GM23248 (cell line): ENCODE data around the gene NAGS.

ENCODE experiments used
- EZH2 ChIP-seq: fragments of 200-600 bp; sonication (generic); IDR thresholded peaks from 2 replicates; pipeline ENCODE4 v1.6.1; 2018; ENCODE audit warnings: antibody characterized with exemption, mild to moderate bottlenecking; ENCODE audit not compliant: insufficient read depth, poor library complexity, severe bottlenecking
- EZH2phosphoT487 ChIP-seq: fragments of 200-600 bp; sonication (generic); IDR thresholded peaks from 2 replicates; pipeline ENCODE4 v1.6.1; 2018; ENCODE audit warnings: antibody characterized with exemption, moderate library complexity, mild to moderate bottlenecking, low read depth; ENCODE audit not compliant: insufficient read depth

DNA sequence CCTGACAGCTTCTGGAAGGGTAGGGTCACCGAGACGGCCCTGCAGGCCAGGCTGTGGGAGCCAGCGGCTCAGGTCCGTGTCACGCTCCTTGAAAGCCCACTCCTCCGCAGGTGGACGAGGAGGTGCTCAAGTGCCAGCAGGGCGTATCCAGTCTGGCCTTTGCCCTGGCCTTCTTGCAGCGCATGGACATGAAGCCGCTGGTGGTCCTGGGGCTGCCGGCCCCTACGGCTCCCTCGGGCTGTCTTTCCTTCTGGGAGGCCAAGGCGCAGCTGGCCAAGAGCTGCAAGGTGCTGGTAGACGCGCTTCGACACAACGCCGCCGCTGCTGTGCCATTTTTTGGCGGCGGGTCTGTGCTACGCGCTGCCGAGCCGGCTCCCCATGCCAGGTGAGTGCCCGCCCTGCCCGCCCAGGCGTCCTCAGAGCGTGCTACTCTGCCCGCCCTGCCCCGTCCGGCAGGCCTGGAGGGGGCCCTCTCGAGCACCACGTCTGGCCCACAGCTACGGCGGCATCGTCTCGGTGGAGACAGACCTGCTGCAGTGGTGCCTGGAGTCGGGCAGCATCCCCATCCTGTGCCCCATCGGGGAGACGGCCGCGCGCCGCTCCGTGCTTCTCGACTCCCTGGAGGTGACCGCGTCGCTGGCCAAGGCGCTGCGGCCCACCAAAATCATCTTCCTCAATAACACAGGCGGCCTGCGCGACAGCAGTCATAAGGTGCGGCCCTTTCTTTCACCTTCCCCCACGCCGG is 1.3 kb downstream of the NAGS start:
- no peak for TF ChIP-seq EZH2
- TF ChIP-seq EZH2phosphoT487, result no peak
